Peyer's patch (tissue), 4 donors: ENCODE measurements around the gene TANGO6. TPM values are rescaled to one million over a fixed set of nuclear protein-coding genes. Genes with fewer than 3 reads are reported as not detected.

ENCODE experiments used
- DNase-seq, 3 donors: peaks; one replicate each; pipeline ENCODE4 v3.0.0-alpha.2; 2017 to 2019
- H3K27ac ChIP-seq, 4 donors: fragments of 200-600 bp; sonication (generic); one replicate each; pipeline ENCODE4 v1.5.1; 2016 to 2019
- H3K27me3 ChIP-seq, 2 donors: fragments of 200-600 bp; sonication (generic); one replicate each; pipeline ENCODE4 v1.5.1; 2019
- H3K36me3 ChIP-seq, 3 donors: fragments of 200-600 bp; sonication (generic); one replicate each; pipeline ENCODE4 v1.5.1; 2016 to 2019
- H3K4me1 ChIP-seq, 4 donors: fragments of 200-600 bp; sonication (generic); one replicate each; pipeline ENCODE4 v1.5.1; 2016 to 2019
- H3K4me3 ChIP-seq, 4 donors: fragments of 200-600 bp; sonication (generic); 1 replicate in 3 of 4; 2 replicates in 1 of 4; pipeline ENCODE4 v1.5.1; 2016 to 2019; ENCODE audit warnings: mild to moderate bottlenecking in 1 of 4
- H3K9me3 ChIP-seq, 4 donors: fragments of 200-600 bp; sonication (generic); one replicate each; pipeline ENCODE4 v1.5.1; 2016 to 2019; ENCODE audit warnings: mild to moderate bottlenecking in 1 of 4
- POLR2A ChIP-seq, 2 donors: fragments of 450-650 bp; IDR thresholded peaks; one replicate each; pipeline ENCODE4 v1.5.1; 2017; ENCODE audit warnings: antibody characterized with exemption in 2 of 2, mild to moderate bottlenecking in 2 of 2, moderate library complexity in 2 of 2
- total RNA-seq, 4 donors: library from RNA; depleted of rRNA; stranded (reverse); fragments of >200 nt; gene quantifications; one replicate each; pipeline ENCODE4 v1.1.0, GENCODE V29; 2016
- TF ChIP-seq, protein P1 (sequence below), 6 experiments: fragments of 450-650 bp in 4 of 6; fragments of 200-600 bp in 2 of 6; sonication (generic) in 1 of 6; IDR thresholded peaks; one replicate each; pipeline ENCODE4 v1.5.1; 2017 to 2019; ENCODE audit warnings: antibody characterized with exemption in 6 of 6, mild to moderate bottlenecking in 3 of 6, moderate library complexity in 1 of 6

TANGO6 gene
- total RNA-seq, 4 donors from 2014 or later, result 9.2 to 44.6 (median 13.0) TPM

DNA sequence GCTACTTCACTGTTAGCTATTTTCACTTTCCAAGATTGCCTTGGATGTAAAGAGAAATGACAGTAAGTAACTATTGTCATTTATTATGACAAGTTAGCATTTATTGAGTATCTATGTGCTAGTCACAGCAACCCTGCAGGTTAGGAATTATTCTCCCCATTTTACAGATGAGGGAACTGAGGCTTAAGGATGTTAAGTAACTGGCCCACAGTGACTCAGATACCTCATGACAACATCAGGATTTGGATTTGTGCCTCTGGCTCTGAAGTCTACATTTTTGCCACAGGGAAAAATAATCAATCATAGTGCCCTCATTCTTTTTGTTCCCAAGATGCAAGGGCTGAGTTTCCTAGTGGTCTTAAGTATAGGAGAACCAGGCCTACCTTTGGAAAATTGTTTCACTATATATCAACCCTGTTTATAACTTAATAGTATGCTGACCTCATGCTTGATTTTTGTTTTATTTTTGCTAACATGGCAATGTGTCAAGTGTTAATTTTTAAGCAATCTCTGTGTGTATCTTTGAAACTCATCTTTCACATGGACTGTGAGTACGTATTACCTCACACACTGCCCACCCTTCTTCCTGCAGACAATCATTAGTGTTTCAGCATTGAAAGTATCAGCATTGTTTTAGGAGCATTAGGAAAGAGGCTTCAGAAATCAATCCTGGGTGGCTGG is 105.0 kb downstream of the TANGO6 start:
- Histone ChIP-seq H3K9me3 (peaks cover 0 to 8% (median 0%) of the 10 kb centered on the region in 4 donors), H3K27ac (no peak overlapping the region), H3K27me3 (no peaks in the 10 kb centered on the region), H3K36me3 (no peaks in the 10 kb centered on the region), H3K4me3 (no peak overlapping the region), H3K4me1 (no peaks in the 10 kb centered on the region)
- no peak for DNase-seq
- TF ChIP-seq, protein P1, sequence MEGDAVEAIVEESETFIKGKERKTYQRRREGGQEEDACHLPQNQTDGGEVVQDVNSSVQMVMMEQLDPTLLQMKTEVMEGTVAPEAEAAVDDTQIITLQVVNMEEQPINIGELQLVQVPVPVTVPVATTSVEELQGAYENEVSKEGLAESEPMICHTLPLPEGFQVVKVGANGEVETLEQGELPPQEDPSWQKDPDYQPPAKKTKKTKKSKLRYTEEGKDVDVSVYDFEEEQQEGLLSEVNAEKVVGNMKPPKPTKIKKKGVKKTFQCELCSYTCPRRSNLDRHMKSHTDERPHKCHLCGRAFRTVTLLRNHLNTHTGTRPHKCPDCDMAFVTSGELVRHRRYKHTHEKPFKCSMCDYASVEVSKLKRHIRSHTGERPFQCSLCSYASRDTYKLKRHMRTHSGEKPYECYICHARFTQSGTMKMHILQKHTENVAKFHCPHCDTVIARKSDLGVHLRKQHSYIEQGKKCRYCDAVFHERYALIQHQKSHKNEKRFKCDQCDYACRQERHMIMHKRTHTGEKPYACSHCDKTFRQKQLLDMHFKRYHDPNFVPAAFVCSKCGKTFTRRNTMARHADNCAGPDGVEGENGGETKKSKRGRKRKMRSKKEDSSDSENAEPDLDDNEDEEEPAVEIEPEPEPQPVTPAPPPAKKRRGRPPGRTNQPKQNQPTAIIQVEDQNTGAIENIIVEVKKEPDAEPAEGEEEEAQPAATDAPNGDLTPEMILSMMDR (IDR thresholded peaks at IDR 0.05), result no peak
- no peak for TF ChIP-seq POLR2A (IDR thresholded peaks at IDR 0.05)

DNA sequence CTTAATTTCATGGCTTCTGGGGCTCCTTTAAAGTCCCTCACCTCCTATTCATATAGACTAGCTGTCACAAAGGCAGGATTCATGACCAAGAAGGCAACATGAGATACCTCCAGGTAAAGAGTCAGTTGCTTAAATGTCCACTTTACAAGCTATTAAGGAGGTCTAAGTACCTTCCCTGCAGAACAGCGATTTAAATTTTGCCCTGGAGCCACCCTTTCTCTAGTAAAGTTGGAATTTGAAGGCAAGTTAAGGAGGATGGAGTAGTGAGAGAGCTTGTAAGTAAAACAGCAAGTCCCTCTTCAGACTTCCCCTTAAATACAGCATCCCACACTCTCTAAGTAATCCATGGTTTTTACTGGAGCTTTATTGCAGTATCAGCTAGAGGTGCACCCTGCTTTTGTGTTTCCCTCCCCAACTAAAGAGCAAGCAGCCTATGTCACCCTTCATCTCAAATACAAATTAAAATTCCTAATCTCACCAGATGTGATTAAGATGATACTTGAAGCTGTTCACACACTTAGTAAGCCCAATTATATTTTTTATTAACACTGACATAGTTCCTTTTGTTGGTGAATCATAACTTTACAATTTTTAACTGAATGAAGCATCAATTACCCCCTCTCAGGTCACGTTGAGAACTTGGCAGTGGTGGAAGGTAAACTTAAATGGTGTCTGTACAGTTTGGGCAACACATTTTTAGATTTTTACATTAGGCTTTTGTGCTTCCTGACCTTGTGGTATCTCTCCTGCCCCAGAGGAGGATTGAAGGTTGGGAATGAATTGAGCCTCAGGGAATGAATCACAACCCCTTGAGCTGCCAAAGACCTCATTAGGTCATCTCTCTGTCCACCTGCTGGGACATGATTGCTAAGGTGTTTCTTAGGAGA is 108.9 kb downstream of the TANGO6 start:
- DNase-seq, result no peak
- TF ChIP-seq, protein P1 (IDR thresholded peaks at IDR 0.05), result no peak
- TF ChIP-seq POLR2A (IDR thresholded peaks at IDR 0.05), result no peak
- H3K4me3 ChIP-seq, result no peak overlapping the region
- H3K4me1 ChIP-seq, result no peaks in the 10 kb centered on the region
- no peaks in the 10 kb centered on the region for H3K27me3 ChIP-seq
- no peaks in the 10 kb centered on the region for H3K9me3 ChIP-seq
- H3K36me3 ChIP-seq, result no peaks in the 10 kb centered on the region
- no peak overlapping the region for H3K27ac ChIP-seq

DNA sequence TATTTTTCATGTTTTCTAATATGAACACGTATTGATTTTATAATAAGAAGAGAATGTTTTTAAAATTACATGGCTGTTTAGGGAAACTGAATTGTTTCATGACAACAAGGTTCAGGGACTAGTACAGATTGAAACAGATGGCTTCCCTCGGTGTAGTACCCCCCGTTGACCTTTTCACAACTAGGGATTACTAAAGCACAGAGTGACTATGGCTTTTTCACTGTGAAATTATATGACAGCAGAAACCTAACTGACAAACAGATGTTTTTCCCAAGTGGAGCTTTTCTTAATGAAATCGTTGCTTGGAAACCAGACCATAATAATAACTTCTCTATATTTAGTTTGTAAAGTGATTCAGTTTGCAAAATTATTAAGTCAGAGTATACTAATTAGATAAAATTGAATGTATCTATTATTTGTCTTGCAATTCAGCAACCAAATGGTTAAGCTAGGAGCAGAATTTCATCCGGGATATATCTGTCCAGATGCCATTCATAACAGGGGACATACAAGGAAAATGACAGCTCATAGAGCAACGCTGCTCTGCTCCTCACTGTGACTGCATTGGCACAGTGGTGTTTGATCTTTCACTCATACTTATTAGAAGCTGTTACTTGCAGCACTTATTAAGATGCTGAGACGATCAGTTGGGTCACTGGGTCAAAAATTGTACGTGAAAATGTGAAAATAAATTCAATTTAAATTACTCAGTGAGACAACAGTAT is 111.7 kb downstream of the TANGO6 start:
- Histone ChIP-seq H3K4me3 (no peak overlapping the region), H3K9me3 (no peaks in the 10 kb centered on the region), H3K4me1 (no peaks in the 10 kb centered on the region), H3K36me3 (no peaks in the 10 kb centered on the region), H3K27ac (no peak overlapping the region), H3K27me3 (no peaks in the 10 kb centered on the region)
- no peak for TF ChIP-seq POLR2A (IDR thresholded peaks at IDR 0.05)
- TF ChIP-seq, protein P1 (IDR thresholded peaks at IDR 0.05), result no peak
- DNase-seq, result no peak

DNA sequence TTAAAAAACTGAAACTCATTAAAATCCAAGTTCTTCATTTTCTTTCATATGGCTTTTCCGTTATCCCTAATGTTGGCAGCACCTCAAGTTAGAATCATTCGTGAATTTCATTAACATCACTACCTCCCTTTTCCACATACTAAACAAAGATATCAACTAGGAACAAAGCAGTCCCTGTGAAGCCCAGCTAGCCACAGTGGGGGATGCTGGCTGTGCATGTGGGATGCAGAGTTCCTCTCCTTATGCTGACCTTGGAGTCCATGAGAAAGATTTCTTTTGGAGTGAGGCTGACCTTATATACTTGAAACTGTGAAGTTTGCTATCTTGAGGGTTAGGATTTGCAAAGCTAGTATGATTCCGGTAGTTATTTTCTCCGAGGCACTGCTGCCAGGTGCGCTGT is 117.6 kb downstream of the TANGO6 start:
- Histone ChIP-seq H3K9me3 (no peaks in the 10 kb centered on the region), H3K27ac (no peak overlapping the region), H3K4me3 (no peak overlapping the region), H3K4me1 (no peaks in the 10 kb centered on the region), H3K27me3 (no peaks in the 10 kb centered on the region), H3K36me3 (no peaks in the 10 kb centered on the region)
- TF ChIP-seq, protein P1 (IDR thresholded peaks at IDR 0.05), result no peak
- no peak for TF ChIP-seq POLR2A (IDR thresholded peaks at IDR 0.05)
- DNase-seq, result no peak

DNA sequence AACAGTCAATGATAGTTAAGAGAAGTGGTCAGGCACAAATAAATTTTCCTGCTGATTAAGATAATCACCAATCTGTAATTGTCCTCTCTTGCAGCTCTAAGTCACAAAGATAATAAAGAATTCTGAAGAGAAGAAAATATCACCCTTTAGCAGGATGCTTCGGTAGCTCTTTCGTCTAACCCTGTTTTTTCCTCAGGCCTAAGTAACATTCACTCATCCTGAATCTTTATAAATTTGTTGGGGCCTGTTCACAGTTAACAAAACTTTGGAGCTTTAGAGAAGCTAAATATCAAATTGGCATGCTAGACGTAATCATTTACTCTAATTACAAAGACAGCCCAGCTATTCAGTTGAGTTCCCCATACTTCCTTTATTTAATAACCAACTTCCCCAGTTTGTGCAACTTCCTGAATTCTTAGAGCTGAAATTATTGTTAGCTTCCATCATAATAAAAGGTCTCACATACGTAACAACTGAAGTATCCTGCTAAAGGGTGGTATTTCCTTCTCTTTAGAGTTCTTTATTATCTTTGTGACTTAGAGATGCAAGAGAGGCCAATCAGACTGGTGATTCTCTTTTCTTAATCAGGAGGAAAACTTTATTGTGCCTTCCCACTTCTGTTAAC is 118.6 kb downstream of the TANGO6 start:
- no peaks in the 10 kb centered on the region for H3K36me3 ChIP-seq

More for the DNA sequence above, 118.6 kb downstream of the TANGO6 start:
- no peak overlapping the region for H3K4me3 ChIP-seq
- H3K4me1 ChIP-seq, result no peaks in the 10 kb centered on the region
- H3K9me3 ChIP-seq, result no peaks in the 10 kb centered on the region
- H3K27ac ChIP-seq, result no peak overlapping the region
- no peaks in the 10 kb centered on the region for H3K27me3 ChIP-seq
- TF ChIP-seq POLR2A (IDR thresholded peaks at IDR 0.05), result no peak
- TF ChIP-seq, protein P1 (IDR thresholded peaks at IDR 0.05), result no peak
- DNase-seq, result no peak
